Breast epithelium (tissue), 3 donors: ENCODE data around the gene TFPI2.

Source experiments
- POLR2A ChIP-seq: fragments of 450-650 bp; IDR thresholded peaks from one replicate; pipeline ENCODE4 v1.6.1; 2016; ENCODE audit warnings: antibody characterized with exemption, mild to moderate bottlenecking, moderate library complexity
- TF ChIP-seq, protein P1 (sequence below), 3 donors: fragments of 450-650 bp; IDR thresholded peaks; one replicate each; pipeline ENCODE4 v1.5.1; 2016 to 2017; ENCODE audit warnings: antibody characterized with exemption in 3 of 3, mild to moderate bottlenecking in 3 of 3, moderate library complexity in 3 of 3

DNA sequence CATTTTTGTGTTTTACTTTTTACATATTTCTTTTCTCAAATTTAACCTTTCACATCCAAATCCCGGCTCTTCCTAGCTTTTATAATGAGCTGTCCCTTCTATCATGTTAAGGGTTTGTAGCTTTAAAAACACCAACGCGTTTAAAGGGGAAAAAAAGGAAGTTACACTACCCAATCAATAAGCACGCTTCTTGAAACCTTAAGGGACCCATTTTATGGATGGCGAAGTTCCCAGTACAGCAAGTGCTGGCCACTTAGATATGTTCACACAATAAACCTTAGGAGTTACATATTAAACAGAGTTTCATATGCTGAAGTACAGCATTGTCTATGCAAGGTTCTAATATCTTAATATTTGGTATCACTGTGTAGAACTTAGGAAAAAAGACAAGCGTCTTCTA is 32.7 kb upstream of the TFPI2 start:
- TF ChIP-seq, protein P1, sequence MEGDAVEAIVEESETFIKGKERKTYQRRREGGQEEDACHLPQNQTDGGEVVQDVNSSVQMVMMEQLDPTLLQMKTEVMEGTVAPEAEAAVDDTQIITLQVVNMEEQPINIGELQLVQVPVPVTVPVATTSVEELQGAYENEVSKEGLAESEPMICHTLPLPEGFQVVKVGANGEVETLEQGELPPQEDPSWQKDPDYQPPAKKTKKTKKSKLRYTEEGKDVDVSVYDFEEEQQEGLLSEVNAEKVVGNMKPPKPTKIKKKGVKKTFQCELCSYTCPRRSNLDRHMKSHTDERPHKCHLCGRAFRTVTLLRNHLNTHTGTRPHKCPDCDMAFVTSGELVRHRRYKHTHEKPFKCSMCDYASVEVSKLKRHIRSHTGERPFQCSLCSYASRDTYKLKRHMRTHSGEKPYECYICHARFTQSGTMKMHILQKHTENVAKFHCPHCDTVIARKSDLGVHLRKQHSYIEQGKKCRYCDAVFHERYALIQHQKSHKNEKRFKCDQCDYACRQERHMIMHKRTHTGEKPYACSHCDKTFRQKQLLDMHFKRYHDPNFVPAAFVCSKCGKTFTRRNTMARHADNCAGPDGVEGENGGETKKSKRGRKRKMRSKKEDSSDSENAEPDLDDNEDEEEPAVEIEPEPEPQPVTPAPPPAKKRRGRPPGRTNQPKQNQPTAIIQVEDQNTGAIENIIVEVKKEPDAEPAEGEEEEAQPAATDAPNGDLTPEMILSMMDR (IDR thresholded peaks at IDR 0.05): no peak
- no peak for TF ChIP-seq POLR2A
